ENCODE results near the gene RAB1B. TPM values are rescaled to one million over a fixed set of nuclear protein-coding genes. Genes with fewer than 3 reads are reported as not detected.
"Not testable (repeated sequence)": the region's sequence is repeated elsewhere in the genome, so short reads cannot be mapped to it uniquely, and the experiment has no call there.

The RAB1B gene
- total RNA-seq, 1 donor from 2014 or later, result 152 TPM

- H3K4me3 ChIP-seq (ENCODE audit: low read depth, low read length), result no peak overlapping the region
- no peak for TF ChIP-seq CTCF (conservative IDR thresholded peaks at IDR 0.05; ENCODE audit: low read depth, low read length)
- DNase-seq (ENCODE audit: low read depth), result no peak
These were observed 21.1 kb upstream of the RAB1B start for GRCh38 chr11:66247295-66247694.

- no peak for DNase-seq (ENCODE audit: low read depth)
- TF ChIP-seq CTCF (conservative IDR thresholded peaks at IDR 0.05; ENCODE audit: low read depth, low read length), result no peak
- H3K4me3 ChIP-seq (ENCODE audit: low read depth, low read length), result no peak overlapping the region
These were observed 20.6 kb upstream of the RAB1B start for GRCh38 chr11:66247801-66248200.

- no peak overlapping the region for H3K4me3 ChIP-seq (ENCODE audit: low read depth, low read length)
- DNase-seq (ENCODE audit: low read depth), result no peak
- no peak for TF ChIP-seq CTCF (conservative IDR thresholded peaks at IDR 0.05; ENCODE audit: low read depth, low read length)
These were observed 19.5 kb upstream of the RAB1B start for GRCh38 chr11:66248903-66249302.

GRCh38 chr11:66251809-66252208, 16.6 kb upstream of the RAB1B start:
- no peak for DNase-seq (ENCODE audit: low read depth)
- TF ChIP-seq CTCF (conservative IDR thresholded peaks at IDR 0.05; ENCODE audit: low read depth, low read length), result no peak
- H3K4me3 ChIP-seq (ENCODE audit: low read depth, low read length), result no peak overlapping the region

GRCh38 chr11:66253081-66253480, 15.4 kb upstream of the RAB1B start:
- H3K4me3 ChIP-seq (ENCODE audit: low read depth, low read length); DNase-seq (ENCODE audit: low read depth): not testable (repeated sequence)

GRCh38 chr11:66258473-66258893, 10.0 kb upstream of the RAB1B start:
- H3K4me3 ChIP-seq (ENCODE audit: low read depth, low read length), result peak overlapping the region; percentile 98
- DNase-seq (ENCODE audit: low read depth), result no peak
- TF ChIP-seq CTCF (conservative IDR thresholded peaks at IDR 0.05; ENCODE audit: low read depth, low read length), result peak; percentile 3

- TF ChIP-seq CTCF (conservative IDR thresholded peaks at IDR 0.05; ENCODE audit: low read depth, low read length), result no peak
- no peak overlapping the region for H3K4me3 ChIP-seq (ENCODE audit: low read depth, low read length)
- no peak for DNase-seq (ENCODE audit: low read depth)
These were observed 9.2 kb upstream of the RAB1B start for GRCh38 chr11:66259225-66259624.

- no peak for DNase-seq (ENCODE audit: low read depth)
- no peak for TF ChIP-seq CTCF (conservative IDR thresholded peaks at IDR 0.05; ENCODE audit: low read depth, low read length)
- no peak overlapping the region for H3K4me3 ChIP-seq (ENCODE audit: low read depth, low read length)
These were observed 8.5 kb upstream of the RAB1B start for GRCh38 chr11:66259956-66260355.
